ENCODE measurements around the gene LSM7.
A peak's percentile ranks its signal among the peaks of the same experiment; 100 is the strongest.

Gene LSM7

DNA sequence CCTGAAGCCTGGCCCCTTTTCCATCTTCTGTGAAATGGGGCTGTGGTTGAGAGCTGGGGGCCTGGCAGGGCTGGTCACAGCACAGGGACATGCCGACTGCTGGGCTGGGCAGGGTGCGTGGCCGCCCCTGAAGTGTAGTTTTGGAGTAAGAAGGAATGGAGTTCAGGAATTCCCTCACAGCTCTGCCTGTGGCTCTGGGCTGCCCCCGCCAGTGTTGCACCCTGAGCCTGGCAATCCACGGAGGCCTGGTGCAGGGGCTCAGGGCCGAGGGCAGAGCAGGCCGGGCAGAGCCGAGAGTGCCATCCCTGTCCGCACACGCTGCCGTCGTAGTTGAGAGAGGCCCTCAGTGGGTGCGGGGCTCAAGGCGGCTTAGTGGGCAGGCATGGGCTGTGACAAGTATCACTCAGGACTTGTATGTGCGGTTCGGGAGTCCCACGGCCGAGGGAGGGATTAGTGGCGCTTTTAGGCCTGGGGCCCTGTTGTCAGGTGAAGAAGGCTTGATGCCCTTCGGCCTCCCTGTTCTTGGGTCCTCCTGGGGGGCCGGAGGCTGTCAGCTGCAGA lies 9.7 kb upstream of the LSM7 start:
- no peak for ATAC-seq

DNA sequence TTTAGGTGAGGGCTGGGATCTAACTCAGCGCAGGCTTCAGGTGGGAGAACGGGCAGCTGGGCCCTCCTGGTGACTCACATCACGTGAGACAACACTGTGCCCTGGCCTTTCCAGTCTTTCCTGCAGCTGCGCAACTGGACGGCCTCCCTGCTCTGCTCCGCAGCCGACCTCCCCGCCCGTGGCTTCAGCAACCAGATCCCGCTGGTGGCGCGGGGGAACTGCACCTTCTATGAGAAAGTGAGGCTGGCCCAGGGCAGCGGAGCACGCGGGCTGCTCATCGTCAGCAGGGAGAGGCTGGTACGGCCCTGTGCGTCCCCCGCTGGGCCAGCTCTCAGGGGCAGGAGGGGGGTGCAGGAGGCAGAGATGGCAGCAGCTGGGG lies 8.9 kb upstream of the LSM7 start:
- peak in 1 of 2 donors; percentile 31 for ATAC-seq

DNA sequence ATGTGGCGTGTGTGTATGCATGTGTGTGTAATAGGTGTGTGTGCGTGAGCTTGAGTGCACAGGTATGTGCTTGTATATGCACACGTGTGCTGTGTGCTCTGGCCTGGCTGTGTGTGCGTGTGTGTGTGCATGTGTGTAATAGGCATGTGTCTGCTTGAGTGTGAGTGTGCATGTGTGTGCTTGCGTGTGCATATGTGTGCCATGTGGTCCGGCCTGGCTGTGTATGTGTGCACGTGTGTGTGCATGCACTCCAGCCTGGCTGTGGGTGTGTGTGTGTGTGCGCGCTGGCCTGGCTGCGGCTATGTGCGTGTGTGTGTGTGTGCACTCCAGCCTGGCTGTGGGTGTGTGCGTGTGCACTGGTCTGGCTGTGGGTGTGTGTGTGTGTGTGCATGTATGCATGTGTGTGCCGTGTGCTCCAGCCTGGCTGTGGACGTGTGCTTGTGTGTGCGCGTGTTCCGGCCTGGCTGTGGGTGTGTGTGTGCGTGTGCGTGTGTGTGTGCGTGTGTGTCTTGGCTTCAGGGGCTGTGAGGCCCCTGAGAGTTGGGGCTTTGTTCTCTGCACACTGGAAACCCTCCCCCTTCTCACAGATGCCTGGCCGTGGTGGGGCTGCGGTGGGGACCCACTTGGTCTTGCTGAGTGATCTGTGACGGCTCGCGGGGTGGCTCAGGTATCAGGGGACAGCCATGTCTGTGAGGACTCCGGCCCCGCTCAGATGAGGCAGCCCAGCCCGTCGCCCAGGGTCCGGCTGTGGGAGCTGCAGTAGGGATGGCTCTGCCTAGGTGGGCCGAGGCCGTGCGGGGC lies 8.3 kb upstream of the LSM7 start:
- no peak for ATAC-seq

DNA sequence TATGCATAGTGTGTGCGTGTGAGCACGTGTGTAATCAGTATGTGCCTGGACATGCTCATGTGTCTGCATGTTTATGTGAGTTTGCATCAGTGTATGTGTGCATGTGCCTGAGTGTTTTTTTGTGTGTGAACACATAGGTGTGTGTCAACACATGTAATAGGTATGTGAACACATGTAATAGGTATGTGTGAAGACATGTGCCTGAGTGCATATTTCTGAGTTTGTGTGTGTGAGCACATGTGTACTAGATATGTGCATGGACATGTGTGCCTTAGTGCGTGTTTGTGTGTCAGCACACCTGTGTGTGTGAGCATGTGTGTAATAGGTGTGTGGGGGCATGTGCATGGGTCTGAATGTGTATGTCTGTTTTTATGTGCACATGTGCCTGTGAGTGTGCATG lies 7.5 kb upstream of the LSM7 start:
- ATAC-seq = no peak

DNA sequence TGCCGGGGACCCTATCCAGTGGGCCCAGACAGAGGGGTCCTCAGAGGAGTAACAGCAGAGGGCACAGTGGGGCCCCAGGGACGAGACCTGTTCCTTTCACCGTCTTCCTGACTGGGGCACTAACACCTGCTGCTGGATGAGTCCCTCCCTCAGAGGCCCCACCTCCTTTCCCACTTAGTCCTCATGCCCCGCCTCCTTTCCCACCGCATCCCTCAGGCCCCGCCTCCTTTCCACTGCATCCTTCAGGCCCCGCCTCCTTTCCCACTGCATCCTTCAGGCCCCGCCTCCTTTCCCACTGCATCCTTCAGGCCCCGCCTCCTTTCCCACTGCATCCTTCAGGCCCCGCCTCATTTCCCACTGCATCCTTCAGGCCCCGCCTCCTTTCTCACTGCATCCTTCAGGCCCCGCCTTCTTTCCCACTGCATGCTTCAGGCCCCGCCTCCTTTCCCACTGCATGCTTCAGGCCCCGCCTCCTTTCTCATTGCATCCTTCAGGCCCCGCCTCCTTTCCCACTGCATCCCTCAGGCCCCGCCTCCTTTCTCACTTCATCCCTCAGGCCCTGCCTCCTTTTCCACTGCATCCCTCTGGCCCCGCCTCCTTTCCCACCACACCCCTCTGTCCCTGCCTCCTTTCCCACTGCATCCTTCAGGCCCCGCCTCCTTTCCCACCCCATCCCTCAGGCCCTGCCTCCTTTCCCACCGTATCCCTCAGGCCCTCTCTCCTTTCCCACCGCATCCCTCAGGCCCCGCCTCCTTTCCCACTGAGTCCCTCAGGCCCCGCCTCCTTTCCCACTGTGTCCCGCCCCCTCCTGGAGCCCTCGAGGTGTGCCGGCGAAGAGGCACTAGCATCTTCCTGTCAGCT lies 6.8 kb upstream of the LSM7 start:
- ATAC-seq = no peak

DNA sequence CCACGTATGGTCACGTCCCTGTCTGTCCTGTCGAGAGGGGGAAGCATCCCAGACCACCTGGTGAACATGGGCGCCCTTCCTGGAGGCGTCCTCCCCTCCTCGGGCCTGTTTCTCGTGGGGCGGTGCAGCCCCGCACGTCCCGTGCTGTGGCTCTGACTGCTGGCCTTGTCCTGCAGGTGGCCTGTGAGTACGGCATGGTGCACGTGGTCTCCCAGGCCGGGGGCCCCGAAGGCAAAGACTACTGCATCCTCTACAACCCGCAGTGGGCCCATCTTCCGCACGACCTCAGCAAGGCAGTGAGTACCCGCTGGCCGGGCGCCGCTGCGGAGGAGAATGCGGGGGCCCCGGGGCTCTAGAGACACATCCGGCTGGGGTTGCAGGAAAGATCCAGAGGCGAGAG lies 6.0 kb upstream of the LSM7 start:
- ATAC-seq = no peak

DNA sequence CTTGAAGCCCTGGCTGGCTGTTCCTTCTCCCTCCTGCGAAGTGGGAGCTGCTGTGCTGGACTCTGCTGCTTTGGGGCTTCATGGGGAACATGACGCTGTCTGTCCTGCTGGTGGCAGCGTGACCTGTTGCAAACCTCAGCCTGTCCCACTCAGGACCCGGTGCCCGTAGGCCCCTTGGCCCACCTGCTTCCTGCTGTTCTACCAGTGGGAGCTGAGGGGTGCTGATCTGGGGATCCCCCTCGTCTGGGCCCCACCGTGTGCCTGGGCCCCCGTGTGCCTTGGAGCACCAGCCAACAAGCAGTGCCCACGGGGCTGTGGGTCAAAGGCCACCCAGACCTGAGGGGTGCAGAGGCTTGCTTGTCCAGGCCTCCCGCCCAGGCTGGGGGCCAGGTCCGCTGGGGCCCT lies 5.4 kb upstream of the LSM7 start:
- ATAC-seq = no peak

DNA sequence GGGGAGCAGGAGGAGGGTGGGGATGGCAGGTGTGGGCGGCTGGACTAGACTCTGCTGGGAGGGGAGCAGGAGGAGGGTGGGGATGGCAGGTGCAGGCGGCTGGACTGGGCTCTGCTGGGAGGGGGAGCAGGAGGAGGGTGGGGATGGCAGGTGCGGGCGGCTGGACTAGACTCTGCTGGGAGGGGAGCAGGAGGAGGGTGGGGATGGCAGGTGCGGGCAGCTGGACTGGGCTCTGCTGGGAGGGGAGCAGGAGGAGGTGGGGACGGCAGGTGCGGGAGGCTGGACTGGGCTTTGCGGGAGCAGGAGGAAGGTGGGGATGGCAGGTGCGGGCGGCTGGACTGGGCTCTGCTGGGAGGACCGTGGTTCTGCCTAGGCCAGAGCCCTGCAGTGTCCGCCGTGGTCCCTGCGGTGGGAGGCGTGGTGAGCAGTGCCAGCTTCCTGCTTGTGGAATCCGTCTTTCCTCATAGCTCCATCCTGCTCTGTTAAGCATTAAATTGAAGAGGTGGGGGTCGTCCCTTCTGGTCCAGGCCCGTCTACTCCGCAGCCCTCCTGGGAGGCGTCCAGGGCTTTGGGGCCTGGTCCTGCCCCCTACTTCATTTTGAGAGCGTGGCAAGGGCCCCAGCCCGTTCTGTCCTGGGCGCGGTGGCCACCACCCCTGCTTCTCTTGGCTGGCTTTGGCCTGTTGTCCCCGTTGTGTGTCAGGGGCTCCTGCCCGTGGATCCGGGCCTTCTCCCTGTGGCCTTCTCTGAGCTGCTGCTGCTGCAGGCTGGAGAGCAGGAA lies 4.8 kb upstream of the LSM7 start:
- ATAC-seq = no peak

DNA sequence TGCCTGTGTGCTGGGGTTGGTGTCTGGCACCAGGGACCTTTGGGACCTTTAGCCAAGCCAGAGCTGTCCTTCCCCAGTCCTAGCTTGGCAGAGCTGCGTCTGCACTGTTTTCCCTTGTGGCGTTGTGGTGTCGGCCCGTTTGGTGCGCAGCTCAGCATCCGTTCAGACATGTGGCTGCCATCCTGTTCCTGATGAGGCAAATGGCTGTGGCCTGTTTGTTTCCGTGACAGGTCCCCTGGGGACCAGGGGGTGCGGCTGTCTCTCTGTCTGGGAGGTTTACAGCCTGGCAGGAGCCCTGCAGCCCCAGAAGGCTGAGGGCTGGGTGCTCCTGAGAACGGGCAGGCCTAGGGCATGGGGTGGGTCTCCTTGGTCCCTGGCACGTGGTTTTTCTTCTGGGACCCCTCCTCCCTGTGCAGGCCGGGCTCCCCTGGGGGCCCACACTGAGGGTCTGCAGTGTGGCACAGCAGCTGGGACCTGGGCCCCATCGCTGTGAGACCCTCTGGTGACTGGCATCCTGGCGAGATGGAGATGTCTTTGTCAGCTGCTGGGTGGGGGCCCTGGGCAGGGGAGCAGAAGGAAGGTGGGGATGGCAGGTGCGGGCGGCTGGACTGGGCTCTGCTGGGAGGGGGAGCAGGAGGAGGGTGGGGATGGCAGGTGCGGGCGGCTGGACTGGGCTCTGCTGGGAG lies 4.1 kb upstream of the LSM7 start:
- ATAC-seq = no peak

DNA sequence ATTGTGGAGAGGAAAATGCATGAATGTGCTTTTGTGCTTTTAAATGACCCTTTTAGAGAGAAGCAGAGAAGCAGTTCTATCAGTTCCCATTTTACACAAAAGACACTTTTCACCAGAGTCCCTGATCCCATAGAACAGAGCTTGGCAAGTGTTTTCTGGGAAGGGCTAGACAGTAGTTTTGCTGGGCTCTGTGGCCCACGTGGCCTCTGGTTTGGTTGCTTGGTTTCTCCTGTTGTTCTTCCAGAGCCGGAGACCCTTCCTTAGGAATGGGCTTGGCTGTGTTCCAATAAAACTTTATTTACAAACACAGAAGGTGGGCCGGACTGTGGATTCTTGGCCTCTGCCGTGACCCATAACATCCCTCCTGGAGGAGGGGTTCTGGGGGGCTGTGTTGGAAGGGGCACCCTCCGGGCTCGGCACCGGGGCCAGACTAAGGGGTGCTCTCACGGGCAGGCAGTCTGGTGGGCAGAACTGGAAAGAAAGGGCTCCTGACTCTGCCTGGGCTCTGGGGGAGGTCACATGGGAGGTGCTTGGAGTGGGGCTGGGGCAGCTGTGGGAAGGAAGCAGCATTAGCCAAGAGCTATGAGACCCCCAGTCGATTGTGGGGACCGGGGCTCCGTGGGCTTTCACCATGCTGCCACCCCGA lies 3.3 kb upstream of the LSM7 start:
- ATAC-seq = no peak

DNA sequence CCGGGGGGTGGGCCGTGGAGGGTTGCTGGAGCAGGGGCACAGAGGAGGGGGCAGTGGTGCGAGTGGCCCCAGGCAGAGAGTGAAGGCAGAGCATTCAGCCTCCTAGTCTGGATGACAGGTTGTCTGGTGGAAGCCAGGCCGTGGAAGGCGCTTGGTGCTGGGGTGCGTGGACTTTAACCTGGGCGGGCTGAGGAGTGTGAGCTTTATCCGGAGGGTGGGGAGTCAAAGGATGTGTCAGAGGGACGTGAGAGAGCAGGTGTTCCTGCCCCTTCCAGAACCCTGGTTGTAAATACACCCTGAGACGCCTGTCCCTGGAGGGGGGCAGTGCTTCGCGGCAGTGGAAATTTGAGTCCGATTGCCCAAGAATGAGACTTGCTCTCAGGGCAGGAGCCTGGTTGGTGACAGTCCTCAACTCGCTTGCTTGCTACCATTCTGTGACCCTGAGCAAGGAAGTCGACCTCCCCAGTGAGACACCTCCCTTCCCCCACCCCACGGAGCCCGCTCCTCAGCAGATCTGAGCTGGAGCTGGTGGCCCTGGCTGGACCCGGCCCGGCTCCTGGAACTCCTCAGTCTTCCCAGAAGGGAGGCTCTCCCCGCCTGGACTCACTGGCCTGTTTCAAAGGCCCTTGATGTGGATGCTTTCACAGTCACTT lies 2.4 kb upstream of the LSM7 start:
- ATAC-seq = no peak

DNA sequence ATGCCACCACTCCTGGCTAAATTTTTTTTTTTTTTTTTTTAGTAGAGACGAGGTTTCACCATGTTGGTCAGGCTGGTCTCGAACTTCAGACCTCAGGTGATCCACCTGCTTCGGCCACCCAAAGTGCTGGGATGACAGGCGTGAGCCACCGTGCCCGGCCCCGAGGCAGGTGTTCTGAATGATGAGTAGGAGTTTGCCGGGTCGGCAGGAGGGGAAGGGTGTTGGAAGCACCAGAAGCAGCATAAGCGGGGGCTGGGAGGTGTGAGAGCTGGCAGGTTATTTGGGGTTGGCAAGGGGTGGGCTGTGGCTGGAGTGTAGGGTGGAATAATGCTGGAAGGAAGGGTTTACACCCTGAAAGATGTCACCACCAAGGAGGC lies 1.9 kb upstream of the LSM7 start:
- ATAC-seq = no peak

DNA sequence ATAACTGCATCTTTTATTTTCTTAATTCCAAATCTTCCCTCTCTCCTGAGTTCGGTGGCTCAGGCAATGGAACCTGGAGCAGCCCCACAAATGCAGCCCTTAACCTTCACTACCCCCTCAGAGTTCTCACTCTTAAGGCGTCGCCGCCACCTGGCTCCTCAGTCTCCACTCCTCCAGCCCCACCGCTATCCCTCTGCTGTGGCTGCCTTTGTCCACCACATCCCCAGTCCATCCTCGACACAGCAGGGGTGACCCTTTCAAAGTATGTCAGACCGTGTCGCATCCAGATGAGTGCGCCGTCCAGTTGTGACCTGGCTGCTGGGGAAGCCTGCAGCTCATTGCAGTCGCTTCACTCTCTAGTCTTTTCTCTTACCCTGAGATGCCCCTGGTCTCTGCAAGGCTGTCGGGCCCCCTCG lies 1.1 kb upstream of the LSM7 start:
- ATAC-seq = no peak

DNA sequence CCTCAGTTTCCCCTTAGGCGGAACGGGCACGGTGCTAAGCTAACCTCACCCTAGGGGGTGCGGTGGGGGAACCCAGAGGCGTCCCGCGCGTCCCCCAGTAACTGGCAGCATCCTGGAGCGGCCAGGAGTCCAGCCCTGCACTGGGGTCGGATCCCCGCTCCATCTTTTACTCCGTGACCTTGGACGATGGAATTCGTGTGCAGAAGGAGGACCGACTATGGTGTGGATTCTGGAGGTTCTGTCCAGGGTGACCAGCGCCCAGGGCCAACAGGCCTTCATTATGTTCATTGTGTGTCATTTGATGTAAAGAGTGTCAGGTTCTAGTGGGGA lies 728 bp upstream of the LSM7 start:
- no peak for ATAC-seq

DNA sequence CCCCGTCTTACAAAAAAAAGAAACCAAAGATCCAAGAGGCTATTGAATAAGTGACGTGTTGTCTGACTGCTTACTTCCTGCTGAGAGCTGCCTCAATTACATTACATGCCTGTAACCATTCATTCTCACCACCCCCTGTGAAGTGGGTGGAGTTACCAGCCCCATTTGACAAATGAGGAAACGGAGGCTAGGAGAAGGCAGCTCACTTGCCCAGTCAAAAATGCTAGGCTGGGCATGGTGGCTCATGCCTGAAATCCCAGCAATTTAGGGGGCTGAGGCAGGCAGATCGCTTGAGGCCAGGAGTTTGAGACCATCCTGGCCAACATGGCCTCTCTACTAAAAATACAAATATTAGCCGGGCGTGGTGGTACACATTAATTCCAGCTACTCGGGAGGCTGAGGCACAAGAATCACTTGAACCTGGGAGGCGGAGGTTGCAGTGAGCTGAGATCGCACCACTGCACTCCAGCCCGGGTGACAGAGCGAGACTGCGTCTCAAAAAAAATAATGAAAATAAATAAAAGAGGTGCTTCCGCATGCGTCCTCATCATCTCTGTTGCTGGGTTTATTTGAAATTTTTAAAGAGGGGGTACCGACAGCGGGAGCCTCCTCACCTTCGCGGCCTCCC lies 499 bp downstream of the LSM7 start:
- peak; percentile 86 to 89 for ATAC-seq

DNA sequence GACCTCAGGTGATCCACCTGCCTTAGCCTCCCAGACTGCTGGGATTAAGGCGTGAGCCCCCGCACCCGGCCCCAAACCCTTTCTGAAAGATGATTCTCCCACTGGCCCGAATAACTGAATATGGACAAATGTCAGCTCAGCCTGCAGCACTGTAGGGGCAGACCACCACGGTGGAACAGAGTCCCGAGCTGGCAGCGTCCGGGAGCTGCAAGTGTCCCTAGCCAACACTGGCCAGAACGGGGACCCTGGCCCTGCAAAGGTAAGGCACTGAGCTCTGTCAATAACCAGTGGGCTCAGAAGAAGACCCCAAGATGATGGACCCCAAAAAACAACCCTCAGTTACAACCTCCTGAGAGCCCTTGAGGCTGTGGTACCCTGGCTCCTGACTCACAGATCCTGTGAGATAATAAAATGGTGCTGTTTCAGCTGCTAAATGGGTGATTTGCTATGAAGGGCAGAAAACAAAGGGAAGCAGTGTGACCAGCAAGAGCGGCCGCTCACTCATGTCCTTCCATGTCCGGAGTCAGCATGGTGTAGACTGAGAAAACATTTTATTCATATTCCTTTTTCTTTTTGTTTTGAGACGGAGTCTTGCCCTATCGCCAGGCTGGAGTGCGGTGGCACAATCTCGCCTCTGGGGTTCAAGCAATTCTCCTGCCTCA lies 1.6 kb downstream of the LSM7 start:
- no peak for ATAC-seq

DNA sequence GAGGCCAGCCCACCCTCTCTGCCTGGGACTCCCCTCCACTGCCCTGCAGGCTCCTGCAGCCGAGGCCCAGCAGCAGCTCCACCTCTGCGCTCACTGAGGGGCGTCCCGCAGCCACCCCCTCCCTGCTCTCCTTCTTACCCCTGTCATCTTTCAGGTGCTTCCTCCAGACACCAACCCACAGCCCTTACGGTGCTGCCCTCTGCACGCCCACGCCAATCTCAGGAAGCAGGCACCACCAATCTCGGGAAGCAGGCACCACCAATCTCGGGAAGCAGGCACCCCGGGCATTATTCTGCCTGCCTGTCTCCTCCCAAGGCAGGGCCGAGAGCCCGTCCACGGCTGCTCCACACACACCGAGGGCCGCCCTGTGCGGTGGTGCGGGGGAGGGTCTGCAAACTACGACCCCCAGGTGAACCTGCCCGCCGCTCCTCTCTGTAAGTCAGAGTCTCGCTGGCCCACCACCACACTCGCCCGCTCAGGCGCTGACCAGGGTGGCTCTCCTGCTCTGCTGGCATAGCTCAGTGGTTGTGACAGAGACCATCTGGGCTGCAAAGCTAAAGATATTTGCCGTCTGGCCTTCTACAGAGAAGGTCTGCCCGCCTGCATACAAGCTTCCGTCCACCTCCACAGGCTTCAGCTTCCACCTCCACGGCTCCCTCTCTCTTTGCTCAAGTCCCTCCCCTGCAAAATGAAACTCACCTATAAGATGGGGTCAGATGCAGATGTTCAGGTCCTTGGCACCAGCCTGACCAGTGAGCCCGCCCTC lies 2.9 kb downstream of the LSM7 start:
- no peak for ATAC-seq

DNA sequence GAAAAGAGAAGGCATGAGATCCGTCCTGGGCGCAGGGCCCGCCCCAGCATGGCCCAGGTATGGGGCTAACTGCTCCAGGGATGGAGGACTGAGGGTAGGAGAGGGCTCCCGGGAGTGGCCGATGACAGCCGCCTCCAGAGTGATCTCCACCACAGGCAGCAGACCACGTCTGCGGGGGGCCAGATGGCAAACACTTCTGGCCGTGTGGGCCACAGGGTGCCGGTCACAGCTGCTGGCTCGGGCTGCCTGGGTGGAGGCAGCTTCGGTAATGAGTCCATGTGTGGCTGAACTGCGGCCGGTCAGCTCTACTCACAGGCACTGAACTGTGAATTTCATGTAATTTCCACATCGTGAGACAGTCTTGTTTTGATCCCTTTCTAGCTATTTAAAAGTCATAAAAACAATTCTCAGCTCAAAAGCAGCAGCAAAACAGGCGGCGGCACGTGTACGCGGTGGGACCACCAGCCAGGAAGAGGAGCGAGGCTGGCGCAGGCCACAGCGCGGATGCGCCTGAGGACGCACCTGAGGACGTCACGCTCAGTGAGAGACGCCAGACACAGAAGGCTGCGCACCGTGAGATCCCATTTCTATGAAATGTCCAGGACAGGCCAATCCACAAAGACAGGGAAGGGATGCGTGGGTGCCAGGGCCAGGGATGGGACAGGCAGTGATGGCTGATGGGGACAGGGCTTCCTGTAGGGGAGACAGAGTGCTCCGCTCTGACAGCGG lies 4.0 kb downstream of the LSM7 start:
- no peak for ATAC-seq

DNA sequence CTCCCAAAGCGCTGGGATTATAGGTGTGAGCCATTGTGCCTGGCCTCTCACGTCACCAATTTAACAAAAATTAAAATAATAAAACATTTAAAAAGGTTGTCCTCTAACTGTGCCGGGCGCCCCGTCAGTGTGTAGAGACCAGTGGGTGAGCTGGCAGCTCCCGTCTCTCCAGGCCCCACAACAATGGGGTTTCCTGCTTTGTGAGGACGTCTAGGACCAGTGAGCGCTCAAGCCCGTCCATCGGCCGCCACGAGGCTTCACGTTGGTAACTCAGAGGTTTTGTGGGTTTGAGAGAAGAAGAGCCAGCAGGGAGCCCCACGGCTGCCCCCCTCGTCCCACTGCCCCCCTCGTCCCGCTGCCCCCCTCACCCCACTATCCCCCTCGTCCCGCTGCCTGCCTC lies 4.7 kb downstream of the LSM7 start:
- ATAC-seq = no peak
